H9 (cell line): Measurements from ENCODE around the gene SARS1. TPM values are rescaled to one million over a fixed set of nuclear protein-coding genes. Genes with fewer than 3 reads are reported as not detected.

Experiments
- DNase-seq: peaks from one replicate; pipeline ENCODE4 v3.0.0-alpha.2; 2017
- H2AFZ ChIP-seq: one replicate; pipeline ENCODE4 v1.6.1; 2013; ENCODE audit warnings: mild to moderate bottlenecking, low read length, control low read depth, moderate library complexity
- H2AK5ac ChIP-seq: 2 replicates; pipeline ENCODE4 v1.6.1; 2013; ENCODE audit warnings: low read length, control low read depth, mixed read lengths; ENCODE audit not compliant: insufficient read length
- H2BK120ac ChIP-seq: one replicate; pipeline ENCODE4 v1.6.1; 2013; ENCODE audit warnings: low read depth, mild to moderate bottlenecking, low read length, control low read depth, inconsistent platforms; ENCODE audit not compliant: poor library complexity, severe bottlenecking
- H2BK12ac ChIP-seq: 2 replicates; pipeline ENCODE4 v1.6.1; 2013; ENCODE audit warnings: low read length, control low read depth, mixed read lengths, low read depth; ENCODE audit not compliant: insufficient read length
- H2BK15ac ChIP-seq: 2 replicates; pipeline ENCODE4 v1.6.1; 2013; ENCODE audit warnings: low read depth, low read length, control low read depth
- H2BK20ac ChIP-seq: one replicate; pipeline ENCODE4 v1.6.1; 2013; ENCODE audit warnings: low read depth, mild to moderate bottlenecking, low read length, control low read depth, inconsistent platforms; ENCODE audit not compliant: poor library complexity, severe bottlenecking
- H2BK5ac ChIP-seq: 2 replicates; pipeline ENCODE4 v1.6.1; 2013; ENCODE audit warnings: low read length, control low read depth, mixed read lengths; ENCODE audit not compliant: insufficient read length
- H3K14ac ChIP-seq: 2 replicates; pipeline ENCODE4 v1.6.1; 2013; ENCODE audit warnings: low read length, control low read depth; ENCODE audit not compliant: insufficient read depth
- H3K18ac ChIP-seq: 2 replicates; pipeline ENCODE4 v1.6.1; 2013; ENCODE audit warnings: low read depth, mild to moderate bottlenecking, mixed read lengths, low read length, control low read depth; ENCODE audit not compliant: insufficient read length
- H3K23ac ChIP-seq: 2 replicates; pipeline ENCODE4 v1.6.1; 2013; ENCODE audit warnings: low read length, control low read depth, mixed read lengths, low read depth; ENCODE audit not compliant: insufficient read length
- H3K23me2 ChIP-seq: 2 replicates; pipeline ENCODE4 v1.6.1; 2013; ENCODE audit warnings: low read depth, mild to moderate bottlenecking, mixed read lengths, low read length, control low read depth; ENCODE audit not compliant: insufficient read length, poor library complexity, severe bottlenecking
- H3K27ac ChIP-seq: 2 replicates; pipeline ENCODE4 v1.5.1; 2013; ENCODE audit warnings: low read length, control low read depth, mixed read lengths, low read depth; ENCODE audit not compliant: insufficient read length
- H3K27me3 ChIP-seq: 2 replicates; pipeline ENCODE4 v1.6.1; 2013; ENCODE audit warnings: low read length, control low read depth, inconsistent platforms; ENCODE audit not compliant: insufficient read depth
- H3K4ac ChIP-seq: 2 replicates; pipeline ENCODE4 v1.6.1; 2013; ENCODE audit warnings: low read depth, mild to moderate bottlenecking, control low read depth, inconsistent platforms, low read length, moderate library complexity
- H3K4me1 ChIP-seq: 2 replicates; pipeline ENCODE4 v1.6.1; 2013; ENCODE audit warnings: low read length, control low read depth, inconsistent platforms; ENCODE audit not compliant: insufficient read depth
- H3K4me2 ChIP-seq: 2 replicates; pipeline ENCODE4 v1.6.1; 2013; ENCODE audit warnings: low read length, control low read depth, mixed read lengths; ENCODE audit not compliant: insufficient read length, insufficient read depth
- H3K56ac ChIP-seq: 2 replicates; pipeline ENCODE4 v1.6.1; 2013; ENCODE audit warnings: low read depth, mild to moderate bottlenecking, mixed read lengths, low read length, control low read depth; ENCODE audit not compliant: insufficient read length
- H3K79me1 ChIP-seq: 2 replicates; pipeline ENCODE4 v1.6.1; 2013; ENCODE audit warnings: low read depth, mild to moderate bottlenecking, moderate library complexity, low read length, control low read depth, inconsistent platforms; ENCODE audit not compliant: insufficient read depth, poor library complexity, severe bottlenecking
- H3K79me2 ChIP-seq: 2 replicates; pipeline ENCODE4 v1.6.1; 2013; ENCODE audit warnings: low read length, control low read depth, inconsistent platforms; ENCODE audit not compliant: insufficient read depth
- H3K9ac ChIP-seq: 2 replicates; pipeline ENCODE4 v1.6.1; 2013; ENCODE audit warnings: low read length, control low read depth, mixed read lengths; ENCODE audit not compliant: insufficient read length; ENCODE audit errors: extremely low read depth
- H3K9me3 ChIP-seq: one replicate; pipeline ENCODE4 v1.6.1; 2013; ENCODE audit warnings: low read depth, low read length, inconsistent platforms; ENCODE audit not compliant: control insufficient read depth
- H3T11ph ChIP-seq: one replicate; pipeline ENCODE4 v1.6.1; 2013; ENCODE audit warnings: mild to moderate bottlenecking, low read length, control low read depth, inconsistent platforms
- H4K20me1 ChIP-seq: one replicate; pipeline ENCODE4 v1.6.1; 2013; ENCODE audit not compliant: control insufficient read depth, insufficient read length, insufficient read depth
- H4K5ac ChIP-seq: 2 replicates; pipeline ENCODE4 v1.6.1; 2013; ENCODE audit warnings: low read depth, mild to moderate bottlenecking, mixed read lengths, low read length, control low read depth; ENCODE audit not compliant: insufficient read length
- H4K8ac ChIP-seq: replicated peaks from 2 replicates; pipeline ENCODE4 v1.6.1; 2013; ENCODE audit warnings: low read length, control low read depth, mixed read lengths, low read depth; ENCODE audit not compliant: insufficient read length
- H4K91ac ChIP-seq: 2 replicates; pipeline ENCODE4 v1.6.1; 2013; ENCODE audit warnings: low read depth, mild to moderate bottlenecking, moderate library complexity, mixed read lengths, low read length, control low read depth; ENCODE audit not compliant: insufficient read length
- H3K27ac Mint-ChIP-seq, 3 experiments: 2 replicates in 2 of 3; 3 replicates in 1 of 3; pipeline ENCODE4 v1.8.0; 2020 to 2021; ENCODE audit warnings: mixed read lengths in 3 of 3, mild to moderate bottlenecking in 1 of 3, moderate library complexity in 1 of 3
- H3K27me3 Mint-ChIP-seq: 2 replicates; pipeline ENCODE4 v1.8.0; 2021; ENCODE audit warnings: low read depth, mild to moderate bottlenecking, moderate library complexity, mixed read lengths
- H3K36me3 Mint-ChIP-seq, 3 experiments: 2 replicates in 2 of 3; 3 replicates in 1 of 3; pipeline ENCODE4 v1.8.0; 2020 to 2021; ENCODE audit warnings: low read depth in 3 of 3, mixed read lengths in 3 of 3; ENCODE audit not compliant: insufficient read depth in 1 of 3
- H3K4me1 Mint-ChIP-seq, 2 experiments: 2 replicates each; pipeline ENCODE4 v1.8.0; 2020; ENCODE audit warnings: mixed read lengths in 2 of 2
- H3K4me3 Mint-ChIP-seq, 2 experiments: 2 replicates in 1 of 2; 3 replicates in 1 of 2; pipeline ENCODE4 v1.8.0; 2020 to 2021; ENCODE audit warnings: mild to moderate bottlenecking in 2 of 2, mixed read lengths in 2 of 2, moderate library complexity in 1 of 2
- H3K9me3 Mint-ChIP-seq, 2 experiments: 2 replicates in 1 of 2; 3 replicates in 1 of 2; pipeline ENCODE4 v1.8.0; 2020; ENCODE audit warnings: mild to moderate bottlenecking in 2 of 2, mixed read lengths in 2 of 2, moderate library complexity in 1 of 2
- WGBS: extraction: QIAGEN DNeasy Blood & Tissue Kit; methylation state at CpG from one replicate; pipeline ENCODE4 v1.1.7; 2013; ENCODE audit warnings: missing lambda C conversion rate, low lambda C conversion rate, mixed read lengths; ENCODE audit not compliant: insufficient read length; ENCODE audit errors: extremely low coverage; 5-methylcytosine and 5-hydroxymethylcytosine counted together
- total RNA-seq: library from RNA; stranded (reverse); gene quantifications from 2 replicates; pipeline ENCODE4 v1.2.1, GENCODE V29; 2021
- TF ChIP-seq, protein P1 (sequence below): fragments of 200-600 bp; sonication (generic); conservative IDR thresholded peaks from 3 replicates; pipeline ENCODE4 v1.8.0; 2021; ENCODE audit warnings: antibody characterized with exemption, mild to moderate bottlenecking

The SARS1 gene
- total RNA-seq, 1 experiment from 2014 or later, result 139 TPM

DNA sequence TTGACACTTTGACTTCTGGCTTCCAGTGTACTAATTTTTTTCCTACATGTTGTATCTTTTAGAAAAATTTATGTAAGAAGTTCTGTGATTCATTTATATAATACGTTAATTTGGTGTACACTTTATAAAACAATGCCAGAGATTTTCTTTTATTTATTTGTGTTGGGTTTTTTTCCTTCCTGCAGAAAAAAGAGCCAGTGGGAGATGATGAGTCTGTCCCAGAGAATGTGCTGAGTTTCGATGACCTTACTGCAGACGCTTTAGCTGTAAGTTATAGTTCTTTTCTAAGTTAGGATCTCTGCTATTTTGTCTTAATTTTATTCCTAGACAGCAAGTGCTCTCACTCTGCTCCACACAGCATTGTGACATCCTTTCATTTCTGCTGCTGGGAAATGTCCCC lies 14.4 kb downstream of the SARS1 start:
- Histone ChIP-seq H2BK5ac (no peak overlapping the region), H3K56ac (no peak overlapping the region), H3K9ac (no peak overlapping the region), H2BK12ac (no peak overlapping the region), H2BK120ac (no peak overlapping the region), H4K8ac (no peak overlapping the region), H2AFZ (no peak overlapping the region), H3K79me1 (peaks cover 2% of the 10 kb centered on the region), H3T11ph (no peak overlapping the region), H3K23me2 (no peaks in the 10 kb centered on the region), H3K23ac (no peak overlapping the region), H3K27me3 (no peaks in the 10 kb centered on the region), H2BK20ac (no peak overlapping the region), H3K4ac (no peak overlapping the region), H3K79me2 (no peaks in the 10 kb centered on the region), H2AK5ac (no peak overlapping the region), H4K91ac (no peak overlapping the region), H3K14ac (no peak overlapping the region), H3K4me2 (no peak overlapping the region), H4K20me1 (no peaks in the 10 kb centered on the region), H3K18ac (no peak overlapping the region), H3K4me1 (peaks cover 19% of the 10 kb centered on the region), H4K5ac (no peak overlapping the region), H2BK15ac (no peak overlapping the region), H3K9me3 (no peaks in the 10 kb centered on the region), H3K27ac (no peak overlapping the region)
- H3K4me1 Mint-ChIP-seq, result peaks cover 52 to 60% of the 10 kb centered on the region in 2 experiments
- peaks cover 26 to 47% (median 43%) of the 10 kb centered on the region in 3 experiments for H3K36me3 Mint-ChIP-seq
- TF ChIP-seq, protein P1, sequence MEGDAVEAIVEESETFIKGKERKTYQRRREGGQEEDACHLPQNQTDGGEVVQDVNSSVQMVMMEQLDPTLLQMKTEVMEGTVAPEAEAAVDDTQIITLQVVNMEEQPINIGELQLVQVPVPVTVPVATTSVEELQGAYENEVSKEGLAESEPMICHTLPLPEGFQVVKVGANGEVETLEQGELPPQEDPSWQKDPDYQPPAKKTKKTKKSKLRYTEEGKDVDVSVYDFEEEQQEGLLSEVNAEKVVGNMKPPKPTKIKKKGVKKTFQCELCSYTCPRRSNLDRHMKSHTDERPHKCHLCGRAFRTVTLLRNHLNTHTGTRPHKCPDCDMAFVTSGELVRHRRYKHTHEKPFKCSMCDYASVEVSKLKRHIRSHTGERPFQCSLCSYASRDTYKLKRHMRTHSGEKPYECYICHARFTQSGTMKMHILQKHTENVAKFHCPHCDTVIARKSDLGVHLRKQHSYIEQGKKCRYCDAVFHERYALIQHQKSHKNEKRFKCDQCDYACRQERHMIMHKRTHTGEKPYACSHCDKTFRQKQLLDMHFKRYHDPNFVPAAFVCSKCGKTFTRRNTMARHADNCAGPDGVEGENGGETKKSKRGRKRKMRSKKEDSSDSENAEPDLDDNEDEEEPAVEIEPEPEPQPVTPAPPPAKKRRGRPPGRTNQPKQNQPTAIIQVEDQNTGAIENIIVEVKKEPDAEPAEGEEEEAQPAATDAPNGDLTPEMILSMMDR, result no peak
- DNase-seq, result no peak
- H3K27me3 Mint-ChIP-seq, result no peaks in the 10 kb centered on the region
- H3K27ac Mint-ChIP-seq, result peak overlapping the region in 1 of 3 experiments; percentile 15; a peak in 1 of 7 replicates
- no CpG with 5 or more reads among the region's 3 CpGs for WGBS
- H3K9me3 Mint-ChIP-seq, result no peaks in the 10 kb centered on the region
- no peak overlapping the region for H3K4me3 Mint-ChIP-seq
